ENCODE results near the gene HACD4. TPM values are rescaled to one million over a fixed set of nuclear protein-coding genes. Genes with fewer than 3 reads are reported as not detected.

Gene HACD4
- total and polyA plus RNA-seq, 8 donors = 6.3 to 12.2 (median 9.9) TPM

DNA sequence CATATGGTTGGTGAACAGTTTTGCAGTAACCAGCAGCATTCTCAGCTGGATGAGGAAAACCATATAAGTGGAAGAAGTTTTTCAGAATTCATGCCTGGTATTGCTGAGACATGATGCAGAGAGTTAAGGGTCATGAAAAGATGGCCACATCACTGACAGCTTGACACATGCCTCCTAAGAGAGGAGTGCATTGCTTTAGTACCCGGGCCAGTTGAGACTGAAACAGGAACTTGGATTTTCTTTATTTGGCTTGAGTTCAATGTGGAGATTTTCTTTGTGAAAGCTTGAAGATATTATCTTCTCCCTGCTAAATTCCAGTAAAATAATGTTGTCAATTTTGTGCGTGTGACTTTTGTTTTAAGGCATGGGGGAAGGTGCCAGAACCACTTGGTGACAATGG, 35.8 kb downstream of the HACD4 start:
- Histone ChIP-seq H3K27me3 (no peaks in the 10 kb centered on the region), H3K27ac (no peak overlapping the region), H3K4me3 (no peak overlapping the region), H3K36me3 (peaks cover 0 to 10% of the 10 kb centered on the region in 2 donors), H3K4me1 (peaks cover 0 to 8% of the 10 kb centered on the region in 2 donors), H3K9me3 (no peaks in the 10 kb centered on the region)
- ATAC-seq (no peak), DNase-seq (no peak)
- TF ChIP-seq, protein P1, sequence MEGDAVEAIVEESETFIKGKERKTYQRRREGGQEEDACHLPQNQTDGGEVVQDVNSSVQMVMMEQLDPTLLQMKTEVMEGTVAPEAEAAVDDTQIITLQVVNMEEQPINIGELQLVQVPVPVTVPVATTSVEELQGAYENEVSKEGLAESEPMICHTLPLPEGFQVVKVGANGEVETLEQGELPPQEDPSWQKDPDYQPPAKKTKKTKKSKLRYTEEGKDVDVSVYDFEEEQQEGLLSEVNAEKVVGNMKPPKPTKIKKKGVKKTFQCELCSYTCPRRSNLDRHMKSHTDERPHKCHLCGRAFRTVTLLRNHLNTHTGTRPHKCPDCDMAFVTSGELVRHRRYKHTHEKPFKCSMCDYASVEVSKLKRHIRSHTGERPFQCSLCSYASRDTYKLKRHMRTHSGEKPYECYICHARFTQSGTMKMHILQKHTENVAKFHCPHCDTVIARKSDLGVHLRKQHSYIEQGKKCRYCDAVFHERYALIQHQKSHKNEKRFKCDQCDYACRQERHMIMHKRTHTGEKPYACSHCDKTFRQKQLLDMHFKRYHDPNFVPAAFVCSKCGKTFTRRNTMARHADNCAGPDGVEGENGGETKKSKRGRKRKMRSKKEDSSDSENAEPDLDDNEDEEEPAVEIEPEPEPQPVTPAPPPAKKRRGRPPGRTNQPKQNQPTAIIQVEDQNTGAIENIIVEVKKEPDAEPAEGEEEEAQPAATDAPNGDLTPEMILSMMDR (IDR thresholded peaks at IDR 0.05) = no peak
- intact Hi-C loops (cut with DNase I) = no loop called here

GRCh38 chr9:20994486-20994885, 37.0 kb downstream of the HACD4 start:
- intact Hi-C loops (cut with DNase I) = no loop called here
- no peak for ATAC-seq
- H3K9me3 ChIP-seq = no peaks in the 10 kb centered on the region
- TF ChIP-seq, protein P1 (IDR thresholded peaks at IDR 0.05) = no peak
- H3K4me3 ChIP-seq = no peak overlapping the region
- H3K36me3 ChIP-seq = peaks cover 0 to 17% of the 10 kb centered on the region in 2 donors
- no peak overlapping the region for H3K27ac ChIP-seq
- H3K4me1 ChIP-seq = peaks cover 4 to 18% of the 10 kb centered on the region in 2 donors
- DNase-seq = no peak
- no peaks in the 10 kb centered on the region for H3K27me3 ChIP-seq

DNA sequence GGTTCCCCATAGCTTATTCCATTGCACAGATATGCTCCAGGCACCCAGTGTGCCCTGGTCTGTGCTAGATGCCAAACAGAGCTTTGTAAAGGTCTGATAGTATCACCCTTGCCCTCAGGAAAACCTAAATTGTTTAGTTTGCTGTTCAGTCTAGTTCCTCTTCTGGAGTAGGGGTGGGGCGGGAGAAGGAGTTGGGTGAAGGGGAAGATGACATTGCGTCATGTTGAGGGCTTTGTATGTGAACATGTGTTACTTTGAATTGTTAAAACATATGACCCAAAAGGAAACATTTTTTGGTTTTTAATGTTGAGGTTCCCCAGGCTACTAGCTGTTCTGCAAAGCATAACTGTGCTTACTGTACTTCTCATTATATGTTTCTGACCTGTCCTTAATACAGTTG, 40.6 kb downstream of the HACD4 start:
- ATAC-seq = peak; percentile 80
- Histone ChIP-seq H3K4me3 (no peak overlapping the region), H3K27me3 (no peaks in the 10 kb centered on the region), H3K4me1 (peaks cover 4 to 24% of the 10 kb centered on the region in 2 donors), H3K27ac (peak overlapping the region in 1 of 2 donors; percentile 87), H3K36me3 (peaks cover 0 to 16% of the 10 kb centered on the region in 2 donors), H3K9me3 (no peaks in the 10 kb centered on the region)
- DNase-seq = peak in 1 of 4 donors; percentile 69
- TF ChIP-seq, protein P1 (IDR thresholded peaks at IDR 0.05) = no peak
- intact Hi-C loops (cut with DNase I) = no loop called here

DNA sequence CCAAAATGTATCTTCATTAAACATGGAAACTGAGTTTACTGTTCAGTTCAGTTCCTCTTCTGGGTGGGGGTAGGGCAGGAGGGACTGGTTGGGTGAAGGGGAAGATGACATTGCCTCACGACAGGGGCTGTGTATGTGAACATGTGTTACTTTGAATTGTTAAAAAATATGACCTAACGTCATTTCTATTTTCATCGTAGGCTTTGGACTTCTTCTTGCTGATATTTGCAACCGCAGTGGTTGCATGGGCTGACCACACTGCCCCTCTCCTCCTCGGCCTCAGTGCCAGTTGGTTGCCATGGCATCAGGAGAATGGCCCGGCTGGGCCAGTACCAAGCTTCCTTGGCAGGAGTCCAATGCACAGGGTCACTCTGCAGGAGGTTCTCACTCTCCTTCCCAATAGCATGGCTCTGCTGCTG, 41.5 kb downstream of the HACD4 start:
- H3K36me3 ChIP-seq = peaks cover 0 to 14% of the 10 kb centered on the region in 2 donors
- ATAC-seq (peak; percentile 71), DNase-seq (peak in 2 of 4 donors; percentile 80 to 87)
- H3K9me3 ChIP-seq = no peaks in the 10 kb centered on the region
- peak overlapping the region in 1 of 2 donors; percentile 87 for H3K27ac ChIP-seq
- intact Hi-C loops (cut with DNase I) = no loop called here
- peaks cover 4 to 25% of the 10 kb centered on the region in 2 donors for H3K4me1 ChIP-seq
- H3K27me3 ChIP-seq = no peaks in the 10 kb centered on the region
- TF ChIP-seq, protein P1 (IDR thresholded peaks at IDR 0.05) = no peak
- no peak overlapping the region for H3K4me3 ChIP-seq

GRCh38 chr9:20988671-20989315, 42.6 kb downstream of the HACD4 start:
- intact Hi-C loops (cut with DNase I) = no loop called here
- peak overlapping the region in 1 of 2 donors; percentile 87 for H3K27ac ChIP-seq
- ATAC-seq (peak; percentile 56), DNase-seq (no peak)
- H3K36me3 ChIP-seq = peaks cover 0 to 14% of the 10 kb centered on the region in 2 donors
- TF ChIP-seq, protein P1 (IDR thresholded peaks at IDR 0.05) = no peak
- H3K9me3 ChIP-seq = no peaks in the 10 kb centered on the region
- H3K4me3 ChIP-seq = no peak overlapping the region
- H3K4me1 ChIP-seq = peaks cover 4 to 33% of the 10 kb centered on the region in 2 donors
- no peaks in the 10 kb centered on the region for H3K27me3 ChIP-seq
